Spleen (tissue), 11 donors: Measurements from ENCODE around the gene ERC1. TPM values are rescaled to one million over a fixed set of nuclear protein-coding genes. Genes with fewer than 3 reads are reported as not detected.

ENCODE experiments used
- DNase-seq: peaks from one replicate; pipeline ENCODE4 v3.0.0-alpha.2; 2020
- H3K27ac ChIP-seq, 8 donors: fragments of 200-600 bp; sonication (generic) in 7 of 8; 1 replicate in 4 of 8; 2 replicates in 4 of 8; pipeline versions ENCODE4 v1.5.0 to v1.8.0; 2016 to 2021; ENCODE audit warnings: inconsistent platforms in 4 of 8, mild to moderate bottlenecking in 4 of 8, moderate library complexity in 1 of 8
- H3K27me3 ChIP-seq, 7 donors: fragments of 200-600 bp; sonication (generic) in 6 of 7; replicated peaks in 1 of 7; 1 replicate in 4 of 7; 2 replicates in 3 of 7; pipeline versions ENCODE4 v1.5.0 to v1.8.0; 2016 to 2021; ENCODE audit warnings: inconsistent platforms in 3 of 7, mild to moderate bottlenecking in 1 of 7
- H3K36me3 ChIP-seq, 6 donors: fragments of 200-600 bp; sonication (generic) in 5 of 6; 1 replicate in 4 of 6; 2 replicates in 2 of 6; pipeline versions ENCODE4 v1.5.0 to v1.8.0; 2016 to 2021; ENCODE audit warnings: inconsistent platforms in 2 of 6
- H3K4me1 ChIP-seq, 6 donors: fragments of 200-600 bp; sonication (generic) in 5 of 6; 1 replicate in 3 of 6; 2 replicates in 3 of 6; pipeline versions ENCODE4 v1.5.0 to v1.8.0; 2016 to 2021; ENCODE audit warnings: inconsistent platforms in 3 of 6
- H3K4me3 ChIP-seq, 8 donors: fragments of 200-600 bp; sonication (generic) in 7 of 8; 1 replicate in 4 of 8; 2 replicates in 4 of 8; pipeline versions ENCODE4 v1.5.0 to v1.8.0; 2016 to 2021; ENCODE audit warnings: inconsistent platforms in 4 of 8, mild to moderate bottlenecking in 4 of 8, moderate library complexity in 2 of 8
- H3K9me3 ChIP-seq, 8 donors: fragments of 200-600 bp; sonication (generic) in 7 of 8; 1 replicate in 4 of 8; 2 replicates in 4 of 8; pipeline versions ENCODE4 v1.5.0 to v1.8.0; 2016 to 2021; ENCODE audit warnings: inconsistent platforms in 4 of 8
- CTCF ChIP-seq, 11 experiments: fragments of 200-600 bp in 7 of 11; fragments of 450-650 bp in 4 of 11; sonication (generic) in 4 of 11; IDR thresholded peaks in 8 of 11; conservative IDR thresholded peaks in 3 of 11; 1 replicate in 7 of 11; 2 replicates in 4 of 11; pipeline versions ENCODE4 v1.4.0 to v1.8.0; 2016 to 2021; ENCODE audit warnings: antibody characterized with exemption in 11 of 11, inconsistent platforms in 4 of 11, mild to moderate bottlenecking in 1 of 11
- POLR2A ChIP-seq, 3 donors: fragments of 450-650 bp; IDR thresholded peaks; one replicate each; pipeline ENCODE4 v1.5.1; 2017; ENCODE audit warnings: antibody characterized with exemption in 3 of 3, mild to moderate bottlenecking in 1 of 3
- POLR2AphosphoS5 ChIP-seq, 3 donors: sonication (generic); formaldehyde crosslinking; IDR thresholded peaks; one replicate each; pipeline ENCODE4 v1.5.1; 2017; ENCODE audit warnings: antibody characterized with exemption in 3 of 3
- WGBS, 5 donors: extraction: QIAGEN DNeasy Blood & Tissue Kit in 3 of 5; methylation state at CpG; one replicate each; pipeline versions ENCODE4 v1.1.5 to v1.1.7; 2013 to 2018; 5-methylcytosine and 5-hydroxymethylcytosine counted together
- intact Hi-C: fragments of 100-400 bp; cut with DNase I; formaldehyde crosslinking; loops from one replicate; pipeline ENCODE4 v1.15.0; 2023; ENCODE audit warnings: low total_unique reads
- polyA plus RNA-seq, 3 donors: library from polyadenylated mRNA; stranded (reverse); fragments of 200-250 nt; gene quantifications; one replicate each; pipeline ENCODE4 v1.2.1, GENCODE V29; 2013
- total RNA-seq, 7 donors: library from RNA; depleted of rRNA in 3 of 7; stranded (reverse); fragments of >200 nt in 3 of 7; fragmentation: NEBNext Ultra II Directional in 4 of 7; extraction: Animal tissue kit (Norgen Biotek cat#: 25700) in 4 of 7; gene quantifications; one replicate each; pipeline versions ENCODE4 v1.1.0 to v1.2.1, GENCODE V29; 2016 to 2021
- donor health status: healthy with polysubstance abuse.
- donor health status: DM: no; HTN: no; CAD: no; lungs with moderate emphysema.
- donor health status: DM: no; HTN: no; CAD: no.
- donor health status: Bipolar disorder and iron deficiency.
- donor health status: healthy.
- donor health status: DM: no; HTN: no; CAD: no.
- donor health status: DM: yes; HTN: yes; CAD: no.

The ERC1 gene
- total and polyA plus RNA-seq, 10 donors: 1.2 to 73.4 (median 42.6) TPM

DNA sequence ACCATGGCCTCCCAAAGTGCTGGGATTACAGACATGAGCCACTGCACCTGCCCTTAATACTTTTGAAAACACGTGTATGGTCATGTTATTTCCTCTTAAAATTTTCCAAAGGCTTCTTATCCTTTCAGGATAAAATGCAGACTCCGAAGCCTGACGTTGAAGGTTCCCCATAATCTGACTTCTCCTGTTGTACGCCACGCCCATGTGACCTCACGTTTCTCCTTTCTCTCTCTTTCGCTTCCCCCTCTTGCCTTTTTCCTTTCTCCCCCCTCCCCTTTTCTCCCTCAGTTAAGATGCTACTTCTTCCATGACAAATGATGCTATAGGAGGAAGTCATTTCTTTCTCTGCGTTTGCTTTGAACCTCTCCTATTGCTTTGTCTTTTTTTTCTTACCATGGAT is 337.4 kb downstream of the ERC1 start:
- H3K9me3 ChIP-seq: no peaks in the 10 kb centered on the region
- intact Hi-C loops: no loop called here
- H3K27me3 ChIP-seq: no peaks in the 10 kb centered on the region
- 67 to 73% (median 69%) methylated on average over 8 of the region's 8 CpGs for WGBS, 5 donors
- DNase-seq: no peak
- H3K27ac ChIP-seq: peak overlapping the region in 2 of 8 donors; percentile 39 to 61
- no peaks in the 10 kb centered on the region for H3K36me3 ChIP-seq
- H3K4me1 ChIP-seq: peaks cover 0 to 14% (median 0%) of the 10 kb centered on the region in 6 donors
- TF ChIP-seq CTCF (IDR thresholded peaks at IDR 0.05 in 8 of 11, conservative IDR thresholded peaks at IDR 0.05 in 3 of 11): no peak
- no peak for TF ChIP-seq POLR2A (IDR thresholded peaks at IDR 0.05)
- TF ChIP-seq POLR2AphosphoS5 (IDR thresholded peaks at IDR 0.05): no peak
- no peak overlapping the region for H3K4me3 ChIP-seq

DNA sequence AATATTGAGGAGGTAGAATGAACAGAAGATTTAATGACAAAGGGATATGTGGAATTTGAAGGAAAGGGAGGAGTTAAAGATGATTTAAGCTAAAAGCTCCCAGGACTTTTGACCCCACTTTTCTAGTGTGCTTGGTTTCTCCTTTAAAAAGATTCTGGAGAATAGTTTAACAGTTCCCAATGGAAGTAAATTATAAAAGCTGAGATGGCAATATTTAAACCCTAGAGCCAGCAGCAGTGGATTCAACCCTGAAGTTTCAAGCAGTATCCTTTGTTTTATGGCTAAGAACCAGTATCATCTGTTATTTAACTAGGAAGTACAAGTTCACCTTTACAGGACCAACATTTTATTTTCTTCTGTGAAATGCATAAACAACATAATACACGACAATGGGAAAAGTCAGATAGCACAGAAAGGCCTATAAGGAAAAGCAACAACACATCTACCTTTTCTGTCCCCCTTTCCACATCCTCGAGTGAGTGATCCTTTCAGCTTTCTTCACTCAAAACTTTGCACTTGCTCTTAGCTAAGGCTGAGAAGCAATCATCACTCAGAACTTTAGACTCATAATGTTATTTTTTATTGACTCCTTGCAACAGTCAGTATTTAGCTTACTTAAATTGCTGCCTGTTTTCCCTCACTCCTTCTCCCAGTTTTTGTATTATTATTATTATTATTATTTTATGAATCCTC is 338.9 kb downstream of the ERC1 start:
- Histone ChIP-seq H3K36me3 (no peaks in the 10 kb centered on the region), H3K4me1 (peaks cover 0 to 9% (median 0%) of the 10 kb centered on the region in 6 donors), H3K27me3 (no peaks in the 10 kb centered on the region), H3K9me3 (no peaks in the 10 kb centered on the region), H3K27ac (no peak overlapping the region), H3K4me3 (no peak overlapping the region)
- TF ChIP-seq CTCF (IDR thresholded peaks at IDR 0.05 in 8 of 11, conservative IDR thresholded peaks at IDR 0.05 in 3 of 11) (no peak), POLR2AphosphoS5 (IDR thresholded peaks at IDR 0.05) (no peak), POLR2A (IDR thresholded peaks at IDR 0.05) (no peak)
- WGBS, 5 donors: 87 to 93% (median 89%) methylated on average over 2 of the region's 2 CpGs
- intact Hi-C loops: no loop called here
- DNase-seq: no peak

DNA sequence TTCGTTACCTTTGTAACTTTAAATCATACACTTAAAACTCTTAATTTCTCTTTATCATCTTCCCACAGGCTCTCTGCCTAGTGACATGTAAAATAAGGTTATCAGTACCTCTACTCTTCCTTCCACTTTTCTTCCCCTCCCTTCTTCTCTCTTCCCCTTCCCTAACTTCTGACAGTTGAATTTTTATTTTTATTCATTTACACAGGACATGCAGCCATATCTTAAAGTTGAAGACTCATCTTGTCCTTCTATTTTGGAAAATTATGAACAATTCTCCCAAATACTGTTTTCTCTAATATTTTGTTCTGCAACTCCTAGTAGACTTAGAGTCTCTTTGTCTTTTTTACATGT is 339.4 kb downstream of the ERC1 start:
- peaks cover 0 to 5% (median 0%) of the 10 kb centered on the region in 6 donors for H3K4me1 ChIP-seq
- WGBS, 5 donors: 86 to 92% (median 89%) methylated on average over 1 of the region's 1 CpG

More for the DNA sequence above, 339.4 kb downstream of the ERC1 start:
- TF ChIP-seq CTCF (IDR thresholded peaks at IDR 0.05 in 8 of 11, conservative IDR thresholded peaks at IDR 0.05 in 3 of 11) (no peak), POLR2AphosphoS5 (IDR thresholded peaks at IDR 0.05) (no peak), POLR2A (IDR thresholded peaks at IDR 0.05) (no peak)
- Histone ChIP-seq H3K27ac (no peak overlapping the region), H3K36me3 (no peaks in the 10 kb centered on the region), H3K27me3 (no peaks in the 10 kb centered on the region), H3K4me3 (no peak overlapping the region), H3K9me3 (no peaks in the 10 kb centered on the region)
- intact Hi-C loops: no loop called here
- DNase-seq: no peak
